HepG2 (cell line): ENCODE results near the gene SHISA5. TPM values are rescaled to one million over a fixed set of nuclear protein-coding genes. Genes with fewer than 3 reads are reported as not detected.

ENCODE experiments used
- ATAC-seq: fragments of 200-7000 bp; cut with Tn5 transposase; 3 replicates; pipeline ENCODE4 v1.9.1; 2020; ENCODE audit warnings: mild to moderate bottlenecking, moderate library complexity
- BruUV-seq: library from RNA; stranded (reverse); fragments of 400-500 nt; replicated peaks from 2 replicates; lab custom pipeline; 2021; lab: Mats Ljungman, UMichigan
- CTCF ChIA-PET: fragments of 300-600 bp; formaldehyde crosslinking; extraction: SDS; loops from one replicate; lab custom pipeline; 2021; ENCODE audit warnings: low total read pairs, inconsistent platforms, low intra/inter-chr PET ratio; lab: Yijun Ruan, JAX
- POLR2A ChIA-PET: fragments of 350-600 bp; sonication (Branson Sonifier 250); formaldehyde crosslinking; loops from one replicate; lab custom pipeline; 2020; ENCODE audit warnings: antibody characterized with exemption, inconsistent platforms; lab: Yijun Ruan, JAX
- DNase-seq: peaks from one replicate; pipeline ENCODE4 v3.0.0-alpha.2; 2015; ENCODE audit warnings: low spot score
- FAIRE-seq: peaks from 3 replicates; lab custom pipeline; 2011; peaks lifted over from hg19 to GRCh38; lab: Jason Lieb, UNC
- H2AFZ ChIP-seq: one replicate; pipeline ENCODE4 v1.6.1; 2011; ENCODE audit warnings: low read length, inconsistent platforms
- H3K27ac ChIP-seq: fragments of 300-600 bp; 3 replicates; pipeline ENCODE4 v1.8.0; 2011; ENCODE audit warnings: mixed run types, mild to moderate bottlenecking, mixed read lengths, low read length, inconsistent platforms; ENCODE audit not compliant: insufficient read depth; ENCODE audit errors: extremely low read length
- H3K27me3 ChIP-seq, 2 experiments: fragments of 200-600 bp in 1 of 2; 2 replicates in 1 of 2; 3 replicates in 1 of 2; pipeline versions ENCODE4 v1.6.0 to v1.8.0; 2011; ENCODE audit warnings: low read length in 2 of 2, mild to moderate bottlenecking in 2 of 2, moderate library complexity in 2 of 2, inconsistent platforms in 1 of 2; ENCODE audit not compliant: insufficient read depth in 2 of 2, control insufficient read depth in 1 of 2
- H3K36me3 ChIP-seq, 2 experiments: fragments of 200-600 bp in 1 of 2; replicated peaks in 1 of 2; 2 replicates in 1 of 2; 3 replicates in 1 of 2; pipeline versions ENCODE4 v1.5.1 to v1.8.0; 2011; ENCODE audit warnings: low read length in 2 of 2, inconsistent platforms in 1 of 2; ENCODE audit not compliant: insufficient read depth in 2 of 2, control insufficient read depth in 1 of 2
- H3K4me1 ChIP-seq: 2 replicates; pipeline ENCODE4 v1.5.1; 2012; ENCODE audit warnings: low read length, inconsistent platforms; ENCODE audit not compliant: insufficient read depth
- H3K4me2 ChIP-seq: 2 replicates; pipeline ENCODE4 v1.6.0; 2011; ENCODE audit warnings: low read depth, low read length, inconsistent platforms
- H3K4me3 ChIP-seq, 3 experiments: fragments of 200-600 bp in 1 of 3; sonication (generic), shearing (Covaris generic) in 1 of 3; replicated peaks in 1 of 3; 2 replicates each; pipeline ENCODE4 v1.5.1; 2011 to 2016; ENCODE audit warnings: low read length in 3 of 3, inconsistent platforms in 2 of 3, low read depth in 2 of 3, mild to moderate bottlenecking in 2 of 3, control low read depth in 1 of 3, mixed read lengths in 1 of 3; ENCODE audit not compliant: insufficient read depth in 1 of 3
- H3K79me2 ChIP-seq: one replicate; pipeline ENCODE4 v1.6.1; 2011; ENCODE audit warnings: low read length, inconsistent platforms; ENCODE audit not compliant: insufficient read depth
- H3K9ac ChIP-seq: 2 replicates; pipeline ENCODE4 v1.6.0; 2011; ENCODE audit warnings: mild to moderate bottlenecking, low read depth, low read length, inconsistent platforms; ENCODE audit not compliant: insufficient read depth
- H3K9me3 ChIP-seq: 2 replicates; pipeline ENCODE4 v1.5.1; 2012; ENCODE audit warnings: mild to moderate bottlenecking, low read length
- H4K20me1 ChIP-seq: 2 replicates; pipeline ENCODE4 v1.6.0; 2011; ENCODE audit warnings: inconsistent platforms, mild to moderate bottlenecking, low read length, moderate library complexity; ENCODE audit not compliant: insufficient read depth
- ARID4A ChIP-seq: sonication (generic); formaldehyde crosslinking; IDR thresholded peaks from 2 replicates; pipeline ENCODE4 v1.5.0; 2020; ENCODE audit warnings: mild to moderate bottlenecking, missing genetic modification reagents, borderline replicate concordance
- ASH2L ChIP-seq: fragments of 300-600, 200-600 bp; sonication (generic); IDR thresholded peaks from 2 replicates; pipeline ENCODE4 v1.7.0; 2017; ENCODE audit warnings: low read depth, mild to moderate bottlenecking, moderate library complexity, mixed read lengths, low read length; ENCODE audit not compliant: insufficient read length
- ATRX ChIP-seq: sonication (generic); formaldehyde crosslinking; IDR thresholded peaks from 2 replicates; pipeline ENCODE4 v1.4.0; 2020; ENCODE audit warnings: missing genetic modification reagents, borderline replicate concordance
- DBP ChIP-seq: sonication (generic); formaldehyde crosslinking; IDR thresholded peaks from 2 replicates; pipeline ENCODE4 v1.4.0; 2020; ENCODE audit warnings: missing genetic modification reagents; ENCODE audit errors: not compliant biosample characterization
- HNRNPUL1 ChIP-seq: fragments of 200-400 bp; formaldehyde crosslinking; IDR thresholded peaks from 2 replicates; pipeline ENCODE4 v1.6.1; 2017; ENCODE audit warnings: low read depth, mild to moderate bottlenecking, low read length, moderate library complexity
- UBTF ChIP-seq: sonication (generic); formaldehyde crosslinking; IDR thresholded peaks from 2 replicates; pipeline ENCODE4 v1.4.0; 2020; ENCODE audit warnings: mild to moderate bottlenecking, missing genetic modification reagents
- ZFP41 ChIP-seq: sonication (generic); formaldehyde crosslinking; IDR thresholded peaks from 2 replicates; pipeline ENCODE4 v1.4.0; 2020; ENCODE audit warnings: mild to moderate bottlenecking, missing genetic modification reagents, borderline replicate concordance
- ZKSCAN8 ChIP-seq: IDR thresholded peaks from 2 replicates; pipeline ENCODE4 v1.6.1; 2016; ENCODE audit warnings: borderline replicate concordance, missing genetic modification reagents, missing compliant biosample characterization
- ZNF644 ChIP-seq: IDR thresholded peaks from 2 replicates; pipeline ENCODE4 v1.6.1; 2016; ENCODE audit warnings: low read depth
- ZNF761 ChIP-seq: sonication (generic); formaldehyde crosslinking; conservative IDR thresholded peaks from 2 replicates; pipeline ENCODE4 v1.4.0; 2020; ENCODE audit warnings: mild to moderate bottlenecking, missing genetic modification reagents
- ZNF839 ChIP-seq: sonication (generic); formaldehyde crosslinking; IDR thresholded peaks from 2 replicates; pipeline ENCODE4 v1.4.0; 2020; ENCODE audit warnings: missing genetic modification reagents, mild to moderate bottlenecking, borderline replicate concordance
- ZNF891 ChIP-seq: sonication (generic); formaldehyde crosslinking; IDR thresholded peaks from 2 replicates; pipeline ENCODE4 v1.5.0; 2020; ENCODE audit warnings: mild to moderate bottlenecking, missing genetic modification reagents
- ZSCAN5A ChIP-seq: sonication (generic); formaldehyde crosslinking; IDR thresholded peaks from 2 replicates; pipeline ENCODE4 v1.8.0; 2022; ENCODE audit warnings: mild to moderate bottlenecking, missing genetic modification reagents, borderline replicate concordance
- WGBS: methylation state at CpG from one replicate; pipeline ENCODE4 v1.1.6; 2017; ENCODE audit warnings: low lambda C conversion rate; 5-methylcytosine and 5-hydroxymethylcytosine counted together
- in situ Hi-C: cut with HindIII; loops from 2 replicates; pipeline ENCODE4 v1.10.0; 2017; ENCODE audit warnings: low pct_unique_long_range_greater_than_20kb; ENCODE audit not compliant: extremely low pct_ligation_motif_present
- intact Hi-C: fragments of 100-400 bp; cut with micrococcal nuclease; formaldehyde crosslinking; loops from one replicate; pipeline ENCODE4 v1.10.0; 2022; ENCODE audit not compliant: unreplicated experiment
- polyA plus RNA-seq, 8 experiments: library from polyadenylated mRNA; depleted of rRNA in 3 of 8; stranded (reverse) in 7 of 8; unstranded in 1 of 8; fragments of >200 nt; fragmentation: Illumina TruSeq in 4 of 8; extraction: Trizol in 4 of 8; gene quantifications; 2 replicates each; pipeline versions ENCODE4 v1.2.1 to v1.2.3, GENCODE V29; 2011 to 2016; ENCODE audit warnings: low read depth in 4 of 8, missing spikeins in 1 of 8, mixed read lengths in 1 of 8; ENCODE audit not compliant: insufficient read depth in 1 of 8
- total RNA-seq, 5 experiments: library from RNA; depleted of rRNA; stranded (reverse); fragments of >200 nt; fragmentation: Illumina TruSeq; extraction: Trizol; gene quantifications; 2 replicates each; pipeline ENCODE4 v1.2.3, GENCODE V29; 2016; ENCODE audit warnings: low read depth in 1 of 5

SHISA5 gene
- total and polyA plus RNA-seq, 2 of the 13 experiments (the other 11 are each of a cell fraction or from before 2014, with no cell fraction given), result 75.8 to 91.4 TPM

- peak overlapping the region; percentile 89 for H3K27ac ChIP-seq
- H3K36me3 ChIP-seq, result peaks cover 2 to 10% of the 10 kb centered on the region in 2 experiments; a peak in 1 of 5 replicates
- ATAC-seq (peak; percentile 90), DNase-seq (peak; percentile 96), FAIRE-seq (peak; percentile 97)
- peaks cover 58% of the 10 kb centered on the region for H3K4me1 ChIP-seq
- peak overlapping the region; percentile 61 to 83 (median 65) for H3K4me3 ChIP-seq
- peaks cover 4% of the 10 kb centered on the region for H3K79me2 ChIP-seq
- H2AFZ ChIP-seq, result no peak overlapping the region
- H3K4me2 ChIP-seq, result peak overlapping the region; percentile 95
- BruUV-seq, result TSS peak; percentile 80
- H3K9me3 ChIP-seq, result no peaks in the 10 kb centered on the region
- H4K20me1 ChIP-seq, result no peaks in the 10 kb centered on the region
- peak overlapping the region; percentile 80 for H3K9ac ChIP-seq
- in situ Hi-C loops, result no loop called here
- POLR2A ChIA-PET, result interaction anchor here (0.8 to 3.2 kb wide), 43 partner anchors 8 to 661 kb away, joined by 3 to 41 read pairs (median 7); partner anchors contain the start of genes ATRIP, CCDC51, CDC25A and CELSR3
- WGBS, result 1% methylated on average over 15 of the region's 17 CpGs
- H3K27me3 ChIP-seq, result no peaks in the 10 kb centered on the region; a peak in 1 of 5 replicates
- intact Hi-C loops, result loop anchor here (2.0 kb wide), 2 partner anchors 34 to 84 kb away; partner anchors contain the start of gene PFKFB4
- CTCF ChIA-PET, result no interaction called here
- no peak for TF ChIP-seq ATRX
- TF ChIP-seq ZKSCAN8 (CRISPR knock-in tag), result peak; percentile 71; the same call in 1 of the 2 replicates
- no peak for TF ChIP-seq HNRNPUL1
- no peak for TF ChIP-seq ZNF761 (CRISPR knock-in tag)
- 0 out of 2 replicates have a peak, but pooled peaks have one; percentile 27 for TF ChIP-seq ZFP41 (CRISPR knock-in tag)
- no peak for TF ChIP-seq ZSCAN5A (CRISPR knock-in tag)
- peak; percentile 91 for TF ChIP-seq ASH2L
- TF ChIP-seq ARID4A (CRISPR knock-in tag), result peak; percentile 68
- TF ChIP-seq UBTF (CRISPR knock-in tag), result peak; percentile 81
- TF ChIP-seq ZNF644 (CRISPR knock-in tag), result peak; percentile 100
- TF ChIP-seq DBP (CRISPR knock-in tag), result no peak
- peak; percentile 65; the same call in 1 of the 2 replicates for TF ChIP-seq ZNF839
- no peak; the same call in 1 of the 2 replicates for TF ChIP-seq ZNF891 (CRISPR knock-in tag)
Observed at GRCh38 chr3:48472923-48473616, 30.9 kb downstream of the SHISA5 start.
